ENCODE measurements around the gene RALBP1. TPM values are rescaled to one million over a fixed set of nuclear protein-coding genes. Genes with fewer than 3 reads are reported as not detected.

Gene RALBP1
- total and polyA plus RNA-seq, 3 donors from 2014 or later, result 23.6 to 59.8 (median 46.3) TPM

DNA sequence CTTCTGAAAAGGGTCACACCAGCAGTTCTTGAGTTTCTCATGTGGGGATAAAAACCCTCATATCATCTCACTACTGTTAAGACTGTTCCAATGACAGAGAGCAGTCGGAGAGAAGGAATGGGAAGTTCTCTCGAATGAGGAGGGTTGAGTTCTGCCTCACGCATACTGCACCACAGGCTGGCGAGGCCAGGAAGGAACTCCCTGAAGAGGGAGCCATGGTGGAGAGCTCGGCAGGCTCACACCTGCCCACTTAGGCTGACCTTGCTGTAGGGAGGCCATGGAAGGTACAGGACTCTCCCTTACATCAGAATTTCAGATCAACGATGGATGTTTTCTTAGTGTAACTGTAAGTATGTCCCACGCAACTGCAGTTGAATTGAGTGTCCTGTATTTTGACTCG lies 64.6 kb downstream of the RALBP1 start:
- no peaks in the 10 kb centered on the region for H3K36me3 ChIP-seq (ENCODE audit: low read depth, missing control alignments)
- DNase-seq, result no peak
- H3K4me1 ChIP-seq, result peaks cover 6% of the 10 kb centered on the region
- intact Hi-C loops (cut with DNase I; ENCODE audit: low total_unique reads), result no loop called here
- no peak overlapping the region for H3K27ac ChIP-seq
- H3K4me3 ChIP-seq, result no peak overlapping the region
- H3K27me3 ChIP-seq, result no peaks in the 10 kb centered on the region
- 92 to 93% methylated on average over 8 of the region's 8 CpGs for WGBS, 2 donors
- H3K9me3 ChIP-seq, result no peaks in the 10 kb centered on the region
- TF ChIP-seq POLR2A (IDR thresholded peaks at IDR 0.05), result no peak
- TF ChIP-seq, protein P1, sequence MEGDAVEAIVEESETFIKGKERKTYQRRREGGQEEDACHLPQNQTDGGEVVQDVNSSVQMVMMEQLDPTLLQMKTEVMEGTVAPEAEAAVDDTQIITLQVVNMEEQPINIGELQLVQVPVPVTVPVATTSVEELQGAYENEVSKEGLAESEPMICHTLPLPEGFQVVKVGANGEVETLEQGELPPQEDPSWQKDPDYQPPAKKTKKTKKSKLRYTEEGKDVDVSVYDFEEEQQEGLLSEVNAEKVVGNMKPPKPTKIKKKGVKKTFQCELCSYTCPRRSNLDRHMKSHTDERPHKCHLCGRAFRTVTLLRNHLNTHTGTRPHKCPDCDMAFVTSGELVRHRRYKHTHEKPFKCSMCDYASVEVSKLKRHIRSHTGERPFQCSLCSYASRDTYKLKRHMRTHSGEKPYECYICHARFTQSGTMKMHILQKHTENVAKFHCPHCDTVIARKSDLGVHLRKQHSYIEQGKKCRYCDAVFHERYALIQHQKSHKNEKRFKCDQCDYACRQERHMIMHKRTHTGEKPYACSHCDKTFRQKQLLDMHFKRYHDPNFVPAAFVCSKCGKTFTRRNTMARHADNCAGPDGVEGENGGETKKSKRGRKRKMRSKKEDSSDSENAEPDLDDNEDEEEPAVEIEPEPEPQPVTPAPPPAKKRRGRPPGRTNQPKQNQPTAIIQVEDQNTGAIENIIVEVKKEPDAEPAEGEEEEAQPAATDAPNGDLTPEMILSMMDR (IDR thresholded peaks at IDR 0.05), result no peak

DNA sequence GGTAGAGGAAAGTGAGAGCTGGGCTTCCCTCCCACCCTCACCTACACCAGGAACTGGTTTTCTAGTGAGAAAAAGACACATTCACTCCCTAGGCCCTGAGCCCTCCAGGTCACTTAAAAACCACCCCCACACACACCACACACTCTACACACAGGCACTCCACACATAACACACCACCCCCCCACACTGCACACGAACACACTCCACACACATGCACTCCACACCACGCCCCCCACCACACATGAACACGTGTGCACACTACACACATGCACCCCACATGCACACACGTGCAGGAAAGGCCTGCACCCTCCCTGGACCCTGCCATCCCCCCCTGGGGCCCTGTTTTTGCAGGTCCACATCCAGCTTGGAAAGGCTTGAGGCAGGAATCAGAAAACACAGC lies 67.6 kb downstream of the RALBP1 start:
- Histone ChIP-seq H3K27ac (no peak overlapping the region), H3K27me3 (no peaks in the 10 kb centered on the region), H3K4me3 (no peak overlapping the region), H3K9me3 (no peaks in the 10 kb centered on the region), H3K4me1 (peaks cover 5% of the 10 kb centered on the region), H3K36me3 (ENCODE audit: low read depth, missing control alignments) (no peaks in the 10 kb centered on the region)
- no peak for TF ChIP-seq POLR2A (IDR thresholded peaks at IDR 0.05)
- TF ChIP-seq, protein P1 (IDR thresholded peaks at IDR 0.05), result no peak
- 67 to 70% methylated on average over 4 of the region's 4 CpGs for WGBS, 2 donors
- DNase-seq, result no peak
- intact Hi-C loops (cut with DNase I; ENCODE audit: low total_unique reads), result no loop called here

- DNase-seq, result no peak
- 83 to 93% methylated on average over 5 of the region's 5 CpGs for WGBS, 2 donors
- Histone ChIP-seq H3K27me3 (no peaks in the 10 kb centered on the region), H3K4me3 (no peak overlapping the region), H3K27ac (no peak overlapping the region), H3K4me1 (no peaks in the 10 kb centered on the region), H3K36me3 (ENCODE audit: low read depth, missing control alignments) (no peaks in the 10 kb centered on the region), H3K9me3 (no peaks in the 10 kb centered on the region)
- intact Hi-C loops (cut with DNase I; ENCODE audit: low total_unique reads), result no loop called here
- TF ChIP-seq POLR2A (IDR thresholded peaks at IDR 0.05), result no peak
- TF ChIP-seq, protein P1 (IDR thresholded peaks at IDR 0.05), result no peak
Observed at GRCh38 chr18:9545029-9545428, 69.7 kb downstream of the RALBP1 start.

- Histone ChIP-seq H3K27me3 (no peaks in the 10 kb centered on the region), H3K4me1 (no peaks in the 10 kb centered on the region), H3K27ac (no peak overlapping the region), H3K36me3 (ENCODE audit: low read depth, missing control alignments) (no peaks in the 10 kb centered on the region), H3K9me3 (no peaks in the 10 kb centered on the region), H3K4me3 (no peak overlapping the region)
- intact Hi-C loops (cut with DNase I; ENCODE audit: low total_unique reads), result no loop called here
- WGBS, 2 donors, result 83 to 88% methylated on average over 6 of the region's 6 CpGs
- no peak for DNase-seq
- TF ChIP-seq, protein P1 (IDR thresholded peaks at IDR 0.05), result no peak
- TF ChIP-seq POLR2A (IDR thresholded peaks at IDR 0.05), result no peak
Observed at GRCh38 chr18:9546468-9546867, 71.2 kb downstream of the RALBP1 start.

DNA sequence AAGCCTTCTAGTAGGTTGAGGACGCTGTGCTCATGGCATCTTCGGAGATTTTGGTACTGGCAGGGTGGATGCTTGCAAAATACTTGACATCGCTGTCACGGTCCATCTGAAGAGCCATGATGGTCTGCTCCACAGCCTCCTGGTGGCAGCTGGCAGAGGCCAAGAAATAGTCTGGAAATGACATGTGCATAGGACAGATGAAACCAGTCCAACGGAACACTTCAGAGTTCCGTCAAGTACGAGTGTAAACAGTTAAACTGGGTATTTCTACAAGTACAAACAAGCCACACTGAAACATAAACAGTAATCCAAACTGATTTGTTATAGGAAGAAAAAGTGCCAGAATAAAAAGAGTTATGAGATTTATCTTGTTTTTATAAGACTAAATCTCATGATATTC lies 72.5 kb downstream of the RALBP1 start:
- WGBS, 2 donors, result 91 to 96% methylated on average over 5 to 7 of the region's 7 CpGs
- Histone ChIP-seq H3K4me3 (no peak overlapping the region), H3K4me1 (no peaks in the 10 kb centered on the region), H3K27ac (no peak overlapping the region), H3K9me3 (no peaks in the 10 kb centered on the region), H3K36me3 (ENCODE audit: low read depth, missing control alignments) (no peaks in the 10 kb centered on the region), H3K27me3 (no peaks in the 10 kb centered on the region)
- TF ChIP-seq, protein P1 (IDR thresholded peaks at IDR 0.05), result no peak
- TF ChIP-seq POLR2A (IDR thresholded peaks at IDR 0.05), result no peak
- no peak for DNase-seq
- intact Hi-C loops (cut with DNase I; ENCODE audit: low total_unique reads), result no loop called here

Measured in testis (tissue), 3 donors.